Measurements from ENCODE around the gene EMC8.

DNA sequence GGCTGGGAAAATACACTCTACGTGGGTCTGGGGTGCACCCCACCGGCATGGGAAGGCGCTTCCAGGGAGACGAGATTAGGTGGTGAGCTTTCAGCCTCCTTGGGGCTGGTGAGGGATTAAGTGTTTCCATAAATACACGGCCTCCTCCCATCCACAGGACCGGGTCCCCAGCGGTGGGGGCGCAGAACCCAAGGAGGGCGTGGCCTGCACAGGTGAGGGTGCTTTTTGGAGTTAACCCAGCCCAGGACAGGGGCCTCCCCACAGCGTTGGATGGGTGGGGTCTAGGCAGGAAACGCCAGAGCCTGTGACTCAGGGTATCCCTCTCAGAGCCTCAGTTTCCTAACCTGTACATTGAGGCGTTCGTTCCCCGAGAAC, 49.6 kb downstream of the EMC8 start:
- TF ChIP-seq, protein P1, sequence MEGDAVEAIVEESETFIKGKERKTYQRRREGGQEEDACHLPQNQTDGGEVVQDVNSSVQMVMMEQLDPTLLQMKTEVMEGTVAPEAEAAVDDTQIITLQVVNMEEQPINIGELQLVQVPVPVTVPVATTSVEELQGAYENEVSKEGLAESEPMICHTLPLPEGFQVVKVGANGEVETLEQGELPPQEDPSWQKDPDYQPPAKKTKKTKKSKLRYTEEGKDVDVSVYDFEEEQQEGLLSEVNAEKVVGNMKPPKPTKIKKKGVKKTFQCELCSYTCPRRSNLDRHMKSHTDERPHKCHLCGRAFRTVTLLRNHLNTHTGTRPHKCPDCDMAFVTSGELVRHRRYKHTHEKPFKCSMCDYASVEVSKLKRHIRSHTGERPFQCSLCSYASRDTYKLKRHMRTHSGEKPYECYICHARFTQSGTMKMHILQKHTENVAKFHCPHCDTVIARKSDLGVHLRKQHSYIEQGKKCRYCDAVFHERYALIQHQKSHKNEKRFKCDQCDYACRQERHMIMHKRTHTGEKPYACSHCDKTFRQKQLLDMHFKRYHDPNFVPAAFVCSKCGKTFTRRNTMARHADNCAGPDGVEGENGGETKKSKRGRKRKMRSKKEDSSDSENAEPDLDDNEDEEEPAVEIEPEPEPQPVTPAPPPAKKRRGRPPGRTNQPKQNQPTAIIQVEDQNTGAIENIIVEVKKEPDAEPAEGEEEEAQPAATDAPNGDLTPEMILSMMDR (IDR thresholded peaks at IDR 0.05) = no peak
- no peak for TF ChIP-seq EZH2 (IDR thresholded peaks at IDR 0.05; ENCODE audit: borderline replicate concordance, insufficient read depth, low read depth, low read length, poor library complexity, severe bottlenecking)
